GM08714 (cell line): ENCODE results near the gene DRICH1.
"Not testable (repeated sequence)": the region's sequence is repeated elsewhere in the genome, so short reads cannot be mapped to it uniquely, and the experiment has no call there.

Experiments used
- H3K4me3 ChIP-seq: fragments of 200-500 bp; sonication (Bioruptor generic); 2 replicates; pipeline ENCODE4 v1.5.1; 2014; ENCODE audit warnings: mild to moderate bottlenecking, low read length, inconsistent platforms
- ZNF274 ChIP-seq: IDR thresholded peaks from 2 replicates; pipeline ENCODE4 v1.6.1; 2012; ENCODE audit warnings: mild to moderate bottlenecking, low read depth, low read length

Gene DRICH1

DNA sequence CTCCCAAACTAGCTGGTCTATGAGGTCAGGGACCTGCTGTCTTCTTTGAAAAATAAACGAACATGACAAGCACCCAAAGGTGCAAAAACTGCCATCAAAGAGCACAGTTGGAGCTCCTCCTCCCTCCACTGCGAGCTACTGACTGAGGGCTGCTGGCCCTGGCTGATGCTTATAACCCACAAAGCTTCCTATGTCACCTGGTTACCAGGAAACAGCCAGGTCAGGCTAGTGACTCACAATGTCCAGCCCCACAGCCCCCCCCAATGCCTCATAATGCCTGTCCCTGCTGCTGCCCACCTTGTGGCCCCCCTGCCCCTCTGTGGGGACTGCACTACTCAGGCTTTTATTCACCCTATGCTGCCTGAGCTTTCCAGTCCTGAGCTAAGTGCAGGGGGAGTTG, at the start of gene DRICH1:
Gene DRICH1, minus strand, starts transcription at position 144 of the 400 bp plus-strand sequence. CDS start 298 bp downstream, outside the sequence.
- TF ChIP-seq ZNF274: no peak

GRCh38 chr22:23681026-23681809, 49.1 kb upstream of the DRICH1 start:
- no peak for TF ChIP-seq ZNF274
- H3K4me3 ChIP-seq: no peak overlapping the region

More for the DNA sequence above, at the start of gene DRICH1:
- no peak within 1 kb of the TSS for H3K4me3 ChIP-seq

DNA sequence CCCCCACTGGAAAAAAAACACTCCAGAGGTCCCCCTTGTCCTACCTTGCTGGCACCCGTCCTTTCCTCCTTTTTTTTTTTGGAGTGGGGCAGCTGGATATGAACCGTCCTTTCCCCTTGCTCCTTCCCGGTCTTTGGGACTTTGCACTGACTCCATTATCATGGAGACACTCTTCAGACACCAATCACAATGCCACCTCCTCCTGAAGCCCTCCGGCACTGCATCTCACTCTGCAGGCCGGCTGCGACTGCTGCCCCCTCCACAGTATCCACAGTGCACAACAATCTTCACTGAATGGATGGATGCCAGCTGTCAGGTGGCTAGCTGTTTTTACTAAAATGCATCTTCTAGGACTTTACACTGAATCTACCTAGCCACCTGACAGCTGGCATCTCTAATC, 46.0 kb upstream of the DRICH1 start:
- TF ChIP-seq ZNF274: no peak
- no peak overlapping the region for H3K4me3 ChIP-seq

- no peak for TF ChIP-seq ZNF274
- no peak overlapping the region for H3K4me3 ChIP-seq
These were observed 45.5 kb upstream of the DRICH1 start for GRCh38 chr22:23677701-23677995.

- not testable (repeated sequence) for H3K4me3 ChIP-seq
These were observed 45.0 kb upstream of the DRICH1 start for GRCh38 chr22:23676841-23677700.

DNA sequence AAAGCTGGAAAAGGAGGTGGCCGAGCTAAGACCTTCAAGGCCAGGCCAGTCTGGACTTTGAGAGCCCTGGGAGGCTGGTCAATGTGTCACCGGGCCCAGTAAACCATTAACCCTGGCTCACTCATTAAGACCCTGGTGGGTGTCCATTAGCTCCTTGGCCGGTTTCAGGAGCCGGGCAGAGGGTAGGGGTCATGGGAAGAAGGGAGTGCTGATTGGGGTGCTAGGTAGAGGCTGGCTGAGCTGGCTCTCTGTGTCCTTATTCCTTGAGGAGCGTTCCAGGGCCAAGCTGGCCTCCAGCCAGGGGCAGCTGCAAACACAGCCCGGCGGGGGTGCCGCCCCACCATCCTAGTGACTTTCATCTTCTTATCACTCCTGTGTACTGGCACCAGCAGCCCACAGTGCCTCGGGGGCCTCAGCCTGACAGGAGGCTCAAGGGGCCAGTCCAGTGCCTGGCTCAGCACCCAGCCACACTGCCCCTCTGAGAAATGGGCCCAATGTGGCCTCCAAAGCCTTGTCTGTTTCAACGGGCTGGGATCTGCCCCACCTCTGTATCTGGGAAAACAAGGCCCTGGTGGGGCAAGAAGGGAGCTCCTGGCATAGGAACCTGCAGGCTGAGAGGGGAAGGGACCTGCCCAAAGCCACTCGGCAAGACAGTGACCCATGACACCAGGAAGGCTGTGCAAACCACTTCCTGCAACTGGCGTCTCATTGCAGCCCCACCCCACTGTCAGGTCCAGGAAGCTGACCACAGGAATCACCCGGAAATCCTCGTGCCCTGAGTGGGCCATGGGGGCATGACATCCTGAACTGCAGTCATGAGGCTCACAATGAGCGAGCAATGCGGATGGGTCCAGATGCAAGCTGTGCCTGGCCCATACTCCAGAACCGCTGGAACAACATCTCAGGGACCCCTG, 43.6 kb upstream of the DRICH1 start:
- no peak overlapping the region for H3K4me3 ChIP-seq
- no peak for TF ChIP-seq ZNF274

DNA sequence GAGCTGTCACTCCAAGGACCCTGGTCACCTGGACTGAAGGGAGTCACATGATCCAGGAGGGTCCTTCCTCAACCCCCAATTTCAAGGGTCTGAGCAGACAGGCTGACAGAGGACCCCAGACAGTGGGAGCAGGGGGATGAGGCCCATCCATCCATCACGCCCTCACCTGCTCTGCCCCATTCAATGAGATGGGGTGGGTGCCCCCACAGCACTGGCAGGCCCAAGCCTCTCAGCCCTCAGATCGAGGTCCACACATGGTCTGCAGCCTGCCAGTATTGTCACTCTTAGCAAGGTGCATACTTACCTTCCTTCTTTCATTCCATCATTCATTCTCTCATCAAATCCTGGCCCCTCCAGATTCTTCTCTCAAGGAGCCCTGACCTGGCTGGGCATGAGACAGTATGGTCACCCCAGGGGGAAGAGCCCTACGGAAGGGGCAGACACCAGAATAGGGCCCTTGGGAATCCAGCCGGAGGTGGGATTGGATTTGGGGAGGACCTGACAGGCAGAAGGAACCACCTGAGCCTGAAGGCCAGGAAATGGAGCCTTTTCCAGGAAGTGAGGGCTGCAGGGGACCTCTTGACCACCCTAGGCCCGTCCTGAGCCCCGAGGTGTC, 42.9 kb upstream of the DRICH1 start:
- H3K4me3 ChIP-seq: not testable (repeated sequence)

DNA sequence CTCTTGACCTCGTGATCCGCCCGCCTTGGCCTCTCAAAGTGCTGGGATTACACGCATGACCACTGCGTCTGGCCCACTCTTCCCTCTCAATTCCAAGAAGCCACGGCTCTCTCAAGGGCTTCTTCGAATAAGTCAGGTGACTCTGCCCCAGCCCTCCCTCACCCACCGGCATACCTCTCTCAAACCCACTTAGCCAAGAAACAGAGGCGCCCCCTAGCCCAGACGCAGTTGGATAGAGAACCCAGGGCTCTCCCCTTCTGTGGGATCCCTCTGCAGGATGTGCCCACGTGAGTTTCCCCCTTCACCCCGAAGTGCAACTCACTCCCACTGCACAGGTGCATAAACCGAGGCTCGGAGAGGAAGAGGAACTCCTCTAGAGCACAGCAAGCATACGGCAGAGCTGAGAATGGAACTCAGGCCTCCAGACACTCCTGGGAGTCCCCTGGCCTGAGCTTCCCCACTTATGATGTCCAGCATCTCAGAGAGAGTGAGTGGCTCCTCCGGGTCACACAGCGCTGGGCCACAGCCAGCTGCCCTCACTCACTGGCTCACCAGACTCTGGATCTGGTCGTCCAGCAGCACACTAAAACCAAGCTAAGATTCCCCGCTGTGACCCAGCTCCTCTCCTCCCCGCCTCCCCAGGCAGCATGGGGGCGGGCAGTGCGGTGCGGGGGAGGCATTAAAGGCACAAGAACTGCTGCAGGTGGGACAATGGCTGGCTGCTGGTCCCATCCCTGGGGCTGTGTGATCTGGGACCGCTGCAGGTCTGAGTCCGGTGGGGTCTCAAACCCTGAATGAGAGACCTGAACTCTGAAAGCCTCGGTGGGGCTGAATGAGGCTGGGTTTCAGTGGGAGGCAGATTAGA, 41.9 kb upstream of the DRICH1 start:
- H3K4me3 ChIP-seq: no peak overlapping the region
- no peak for TF ChIP-seq ZNF274

- TF ChIP-seq ZNF274: no peak
- H3K4me3 ChIP-seq: no peak overlapping the region
These were observed 41.0 kb upstream of the DRICH1 start for GRCh38 chr22:23673050-23673620.

- not testable (repeated sequence) for H3K4me3 ChIP-seq
These were observed 40.4 kb upstream of the DRICH1 start for GRCh38 chr22:23672307-23673049.

- H3K4me3 ChIP-seq: not testable (repeated sequence)
These were observed 39.3 kb upstream of the DRICH1 start for GRCh38 chr22:23671387-23671786.
